HG03457 (cell line): ENCODE results near the gene C3orf52.

ENCODE experiments used
- ATAC-seq: cut with Tn5 transposase; IDR thresholded peaks from one replicate; pipeline ENCODE4 v1.9.1; 2021; ENCODE audit warnings: moderate number of reproducible peaks; ENCODE audit not compliant: unreplicated experiment

Gene C3orf52

DNA sequence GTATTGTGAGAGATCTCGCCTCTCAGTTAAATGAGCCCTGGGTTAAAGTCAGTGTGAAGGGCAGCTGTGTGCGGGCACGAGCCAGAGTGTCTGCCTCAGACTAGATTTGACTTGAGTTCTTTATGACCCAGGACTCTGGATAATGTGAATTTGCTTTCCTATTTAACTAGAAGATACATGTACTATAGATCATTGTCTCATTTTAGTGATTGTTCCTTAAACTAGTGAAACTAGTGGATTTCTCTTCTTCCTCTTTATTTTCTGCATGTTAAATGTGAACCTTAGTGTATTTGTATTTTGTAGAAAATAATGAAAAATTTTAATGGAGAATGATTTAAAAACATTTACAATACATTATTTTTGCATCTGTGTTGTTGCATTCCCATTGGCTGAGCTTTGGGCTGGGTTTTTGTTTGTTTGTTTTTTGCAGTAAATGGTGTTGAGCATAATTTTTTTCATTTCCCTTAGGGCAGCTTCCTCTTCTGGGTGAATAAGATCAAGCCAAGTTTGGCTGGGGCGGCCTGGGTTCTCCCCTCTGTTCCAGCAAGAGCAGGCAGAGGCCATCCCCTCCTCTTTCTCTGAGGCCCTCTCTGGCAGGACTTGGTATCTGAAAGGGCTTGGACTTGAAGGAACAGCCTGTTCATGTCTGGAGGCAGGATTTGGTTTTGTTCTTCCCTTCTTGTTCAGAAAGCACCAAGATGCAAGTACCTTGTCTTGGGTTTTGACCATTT lies 31.8 kb downstream of the C3orf52 start:
- ATAC-seq = no peak

DNA sequence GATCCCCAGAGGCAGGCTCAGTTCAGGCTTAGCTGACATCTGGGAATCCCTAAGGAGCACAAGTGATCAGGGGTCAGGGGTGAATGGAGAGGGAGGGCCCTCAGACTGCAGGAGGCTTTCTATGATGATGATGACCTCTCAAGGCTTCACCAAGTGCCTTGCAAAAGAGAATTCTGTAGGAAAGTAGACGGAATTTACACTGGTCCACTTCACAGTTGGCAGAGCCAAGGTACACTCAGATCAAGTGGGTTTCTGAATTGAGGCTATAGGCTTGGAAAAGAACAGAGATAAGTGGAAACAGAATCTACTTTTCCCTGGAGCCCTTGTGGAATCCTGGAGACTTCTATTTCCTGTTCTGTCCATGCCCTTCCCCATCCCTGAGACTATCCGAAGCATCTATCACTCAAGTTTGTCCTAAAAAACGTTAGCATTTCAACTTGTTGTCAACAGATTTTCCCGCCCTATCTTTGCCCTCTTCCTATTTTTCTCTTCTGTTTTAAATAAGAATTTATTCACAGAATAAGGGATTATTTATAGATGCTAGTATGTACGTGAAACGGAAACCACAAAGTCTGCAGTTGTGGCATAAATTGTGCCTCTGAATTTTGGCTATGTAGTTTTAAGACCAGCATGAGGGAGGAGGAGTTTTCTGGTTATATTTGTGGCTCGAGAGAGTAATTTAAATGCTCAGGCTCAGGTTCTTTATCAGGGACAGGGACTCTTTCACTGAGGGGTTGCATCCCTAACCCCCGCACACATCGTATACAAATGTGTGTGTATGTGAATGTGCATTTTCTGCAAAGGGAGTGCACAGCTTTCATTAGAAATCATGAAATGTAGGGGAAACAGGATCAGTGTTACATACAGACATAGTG lies 34.0 kb downstream of the C3orf52 start:
- no peak for ATAC-seq

- no peak for ATAC-seq
These were observed 35.7 kb downstream of the C3orf52 start for GRCh38 chr3:112121577-112122547.

DNA sequence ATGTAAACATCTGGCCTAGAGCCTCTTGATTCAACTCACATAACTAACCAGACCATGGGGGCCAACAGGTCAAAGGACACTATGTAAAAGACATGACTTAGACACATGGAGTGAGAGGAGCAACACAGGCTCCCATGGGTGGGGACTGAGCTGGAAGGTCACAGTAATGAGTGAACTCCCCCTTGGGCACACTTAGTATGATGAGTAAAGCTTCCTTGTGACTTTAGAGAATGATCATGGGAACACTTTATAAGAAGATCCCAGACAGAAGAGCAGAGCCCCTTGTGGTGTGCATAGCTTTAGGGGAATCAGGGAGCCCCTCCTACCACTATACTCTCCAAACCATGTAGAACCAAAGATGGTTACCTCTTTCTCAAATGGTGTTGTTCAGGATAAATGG lies 36.7 kb downstream of the C3orf52 start:
- ATAC-seq = no peak

DNA sequence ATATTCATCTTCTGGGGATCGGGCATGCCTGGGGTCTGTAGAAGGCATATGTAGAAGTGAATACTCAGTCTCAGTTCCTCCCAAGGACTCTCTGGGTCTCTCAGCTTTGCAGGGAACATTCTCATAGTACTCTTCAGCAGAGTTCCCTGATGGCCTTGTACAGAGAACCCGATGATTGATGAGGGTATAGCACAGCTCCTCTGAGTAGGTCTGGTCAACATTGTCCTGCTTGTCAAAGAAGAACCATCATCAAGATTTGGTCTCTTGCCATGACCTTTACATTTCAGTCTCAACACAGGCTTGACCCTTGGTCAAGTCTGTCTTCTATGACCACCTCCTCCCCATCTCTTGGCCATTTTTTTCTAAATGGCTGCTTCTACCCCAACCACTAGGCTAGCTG lies 37.4 kb downstream of the C3orf52 start:
- ATAC-seq = no peak

DNA sequence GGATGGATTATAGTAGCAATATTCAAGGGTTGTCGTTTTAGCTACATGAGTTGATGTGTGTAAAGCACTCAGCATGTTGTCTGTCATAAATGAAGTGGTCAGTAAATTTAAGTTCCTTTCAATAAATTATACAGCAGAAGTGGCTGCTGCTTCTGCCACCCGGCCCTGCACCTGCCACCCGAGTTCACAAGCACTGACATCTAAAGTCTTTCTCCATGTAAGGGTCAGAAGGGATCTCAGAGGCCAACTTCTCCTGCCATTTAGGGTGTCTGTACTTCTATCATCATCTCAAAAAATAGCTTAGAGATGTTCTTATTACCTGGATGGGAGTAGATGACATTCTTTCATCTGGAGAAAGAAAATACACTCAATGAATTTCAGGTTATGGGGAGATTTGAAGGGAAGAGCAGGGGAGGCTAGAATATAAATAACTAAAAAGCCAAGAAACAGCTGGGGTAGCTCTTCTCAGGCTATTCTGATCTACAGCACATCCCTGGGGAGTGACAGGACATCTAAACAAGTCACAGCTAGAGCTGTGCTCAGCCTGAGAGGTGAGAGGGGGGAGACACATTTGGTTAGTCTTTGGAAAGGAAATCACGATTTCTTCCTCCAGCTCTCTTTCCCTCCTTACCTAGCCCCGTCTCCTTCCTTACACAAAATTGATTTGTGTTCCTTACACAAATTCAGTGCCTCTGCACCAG lies 38.9 kb downstream of the C3orf52 start:
- no peak for ATAC-seq

GRCh38 chr3:112126511-112126911 lies 40.3 kb downstream of the C3orf52 start:
- ATAC-seq = no peak

GRCh38 chr3:112127522-112128494 lies 41.6 kb downstream of the C3orf52 start:
- no peak for ATAC-seq

DNA sequence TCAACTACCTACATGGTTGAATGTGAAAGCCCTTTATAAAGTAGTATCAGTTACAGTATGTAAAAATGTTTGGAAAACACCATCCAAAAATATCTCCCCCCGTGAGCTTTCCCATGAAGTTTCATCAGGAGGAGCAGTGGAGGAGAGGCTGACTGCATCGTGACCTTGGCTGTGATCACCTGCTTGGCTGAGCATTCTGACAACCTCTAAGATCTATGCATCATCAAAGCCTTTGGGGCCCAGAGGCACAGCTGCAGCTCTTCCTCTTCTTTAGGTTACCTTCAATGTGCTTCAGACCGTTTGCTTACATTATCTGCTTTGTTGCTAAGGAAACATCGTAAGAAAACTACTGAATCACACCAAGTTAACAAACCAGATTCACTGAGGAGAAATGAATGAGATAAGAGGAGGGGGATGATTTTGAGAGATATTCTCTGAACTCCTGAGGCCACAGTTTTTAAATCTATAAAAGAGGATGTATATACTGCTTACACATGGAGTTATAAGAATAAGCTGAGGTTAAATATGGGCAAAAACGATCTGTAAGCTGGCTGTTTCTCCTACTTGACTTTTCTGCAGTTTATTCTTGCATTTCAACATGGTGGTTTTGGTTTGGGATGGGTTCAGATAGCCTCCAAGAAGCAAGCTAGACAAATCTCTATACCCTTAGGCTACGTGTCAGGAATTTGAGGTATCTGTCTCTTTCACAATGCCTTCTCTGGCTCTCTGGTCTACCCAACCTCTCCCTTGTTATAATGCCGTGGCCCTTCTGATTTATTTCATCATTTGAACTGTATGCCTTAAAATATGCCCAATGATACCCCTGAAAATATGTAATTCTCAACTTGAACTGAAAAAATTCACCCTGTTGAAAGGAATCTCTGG lies 42.9 kb downstream of the C3orf52 start:
- no peak for ATAC-seq

DNA sequence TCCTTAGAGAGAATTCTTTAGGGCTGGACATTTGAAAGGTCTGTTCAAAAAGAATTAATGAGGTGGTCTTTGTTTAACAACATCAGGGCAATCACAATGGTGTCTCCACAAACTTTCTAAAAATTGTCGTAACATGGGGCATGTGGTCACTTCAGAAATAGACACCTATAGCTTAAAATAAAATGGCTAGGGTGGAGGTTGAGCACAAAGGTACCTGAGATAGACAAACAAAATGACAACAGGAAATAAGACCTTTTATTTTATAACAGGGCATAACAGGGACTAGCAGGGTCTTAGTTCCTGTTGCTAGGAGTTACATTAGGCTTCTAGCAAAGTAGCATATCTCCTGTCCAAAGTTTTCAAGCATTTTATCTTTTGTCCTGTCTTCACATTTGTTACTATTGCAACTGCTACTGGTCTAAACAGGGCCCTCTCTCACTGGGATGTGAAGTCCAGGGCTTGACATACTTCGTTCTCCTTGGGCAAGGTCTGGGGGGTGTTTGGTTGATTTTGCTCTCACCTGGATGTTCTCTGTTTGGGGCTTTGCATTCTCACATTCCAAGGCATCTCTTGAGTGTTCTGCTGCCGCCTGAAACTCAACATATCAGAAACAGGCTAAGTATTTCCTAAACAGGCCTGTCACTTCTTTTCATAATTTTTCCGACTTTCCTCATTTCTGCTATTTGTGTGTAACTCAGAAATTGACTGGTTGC lies 43.9 kb downstream of the C3orf52 start:
- no peak for ATAC-seq

- ATAC-seq = no peak
These were observed 44.4 kb downstream of the C3orf52 start for GRCh38 chr3:112130638-112130993.

GRCh38 chr3:112131111-112131510 lies 44.9 kb downstream of the C3orf52 start:
- ATAC-seq = no peak

GRCh38 chr3:112132088-112132487 lies 45.9 kb downstream of the C3orf52 start:
- no peak for ATAC-seq

DNA sequence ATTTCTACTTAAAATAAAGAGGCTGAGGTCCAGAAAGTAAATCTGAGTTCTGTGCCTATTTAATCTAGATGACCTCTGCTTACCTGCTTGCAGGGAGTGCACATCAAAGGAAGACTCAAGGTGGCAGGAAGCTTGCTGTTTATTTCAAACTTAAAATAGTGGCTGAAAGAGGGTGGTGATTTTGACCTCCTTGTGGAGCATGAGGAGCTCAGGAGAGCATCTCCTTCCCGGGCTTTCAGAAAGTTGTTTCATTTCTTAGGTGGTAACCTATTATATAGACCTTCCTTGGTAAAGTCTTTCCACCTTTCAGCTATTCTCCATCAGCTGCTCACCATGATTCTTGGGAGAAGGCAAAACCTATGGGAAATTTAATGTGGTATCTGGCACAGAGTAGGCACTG lies 46.4 kb downstream of the C3orf52 start:
- ATAC-seq = no peak

DNA sequence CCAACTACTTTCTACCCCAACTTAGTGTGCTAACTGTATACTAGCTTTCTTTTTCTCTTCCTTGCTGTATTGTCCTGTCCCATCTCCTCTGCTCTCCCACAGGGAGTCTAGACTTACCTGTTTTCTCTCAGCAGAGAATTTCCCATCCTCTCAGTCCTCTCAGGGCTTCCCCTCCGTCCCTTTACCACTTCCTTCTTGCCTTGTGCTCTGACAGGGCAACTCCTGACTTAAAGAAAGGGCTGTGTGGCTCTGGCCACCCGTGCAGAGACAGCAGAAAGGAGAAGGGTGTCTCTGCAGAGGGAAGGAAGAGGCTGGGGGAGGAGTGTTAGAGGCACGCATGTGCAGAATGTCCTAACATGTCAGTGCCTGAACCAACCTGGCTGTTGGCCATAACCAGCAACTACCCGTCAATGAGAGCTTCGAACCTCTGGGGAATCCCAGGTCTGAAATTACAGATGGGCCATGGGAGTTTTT lies 46.8 kb downstream of the C3orf52 start, which contains the start of gene GCSAM:
GCSAM (minus strand) TSS at position 274 of the 474 bp plus-strand sequence; CDS start at position 146, 128 bp downstream.
- peak; percentile 75 for ATAC-seq

- ATAC-seq = no peak
These were observed 47.6 kb downstream of the C3orf52 start for GRCh38 chr3:112133626-112134334.
